HUDEP-2 (cell line): ENCODE results near the gene NRXN3.
"Not testable (repeated sequence)": the region's sequence is repeated elsewhere in the genome, so short reads cannot be mapped to it uniquely, and the experiment has no call there.

Experiments
- DNase-seq, 76 experiments: peaks; one replicate each; lab custom pipeline; 2025; ENCODE audit not compliant: unreplicated experiment in 76 of 76; lab: John Stamatoyannopoulos, UW

The NRXN3 gene

DNA sequence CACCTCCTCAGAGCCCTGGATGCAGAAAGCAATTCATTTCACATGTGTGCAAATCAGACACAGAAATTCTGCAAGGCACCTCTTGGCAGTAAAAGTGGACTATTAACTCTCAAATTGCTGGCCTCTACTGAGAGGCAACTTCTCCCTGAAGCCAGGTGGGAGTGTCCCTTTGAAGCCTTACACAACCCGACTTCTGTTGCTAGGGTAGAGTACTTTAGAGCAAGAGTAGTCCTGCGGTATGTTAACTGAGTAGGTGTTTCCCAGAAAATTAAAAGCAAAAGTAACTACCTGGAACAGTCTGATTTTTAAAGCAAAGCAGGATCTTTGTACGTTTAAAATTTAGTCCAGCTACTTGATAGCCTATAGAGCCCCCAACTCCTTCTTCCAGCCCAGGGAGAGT lies 1557.7 kb downstream of the NRXN3 start:
- DNase-seq: no peak

DNA sequence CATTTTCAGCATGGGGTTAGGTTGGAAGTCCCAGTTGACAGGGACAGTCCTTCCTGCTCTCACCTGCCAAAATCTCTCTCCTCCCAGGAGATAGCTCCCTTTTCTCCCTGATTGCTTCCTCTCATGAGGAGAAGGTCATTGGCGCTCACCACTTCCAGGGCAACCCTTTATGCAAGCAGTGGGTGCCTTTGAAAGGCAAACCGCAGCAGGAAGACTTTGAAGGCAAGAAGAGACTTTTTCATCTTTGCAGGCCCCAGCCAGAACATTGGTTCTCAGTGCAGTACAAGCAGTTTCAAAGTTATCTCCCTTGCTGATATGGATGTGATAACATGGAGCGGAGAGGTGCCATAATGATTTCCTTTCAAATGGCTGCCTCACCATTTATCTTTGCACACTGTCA lies 1558.2 kb downstream of the NRXN3 start:
- DNase-seq: no peak

DNA sequence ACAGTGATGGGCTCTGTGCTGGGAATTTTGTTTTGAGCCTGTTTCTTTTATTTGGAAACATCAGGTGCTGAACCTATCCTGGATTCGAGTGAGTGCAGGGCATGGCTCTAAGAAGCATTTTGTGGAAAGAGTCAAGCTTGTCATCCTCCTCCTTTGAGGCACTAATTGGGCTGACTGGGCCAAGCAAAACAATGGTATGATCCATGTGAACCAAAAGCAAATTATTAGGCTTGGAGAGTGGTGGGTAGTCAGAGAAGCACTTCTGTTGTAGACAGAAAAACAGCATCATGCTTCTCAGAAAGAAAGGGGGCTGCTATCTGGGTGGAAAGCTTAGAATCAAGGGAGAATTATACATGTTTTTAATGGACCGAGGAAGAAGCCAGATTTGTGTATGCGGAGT lies 1559.6 kb downstream of the NRXN3 start:
- DNase-seq: no peak

DNA sequence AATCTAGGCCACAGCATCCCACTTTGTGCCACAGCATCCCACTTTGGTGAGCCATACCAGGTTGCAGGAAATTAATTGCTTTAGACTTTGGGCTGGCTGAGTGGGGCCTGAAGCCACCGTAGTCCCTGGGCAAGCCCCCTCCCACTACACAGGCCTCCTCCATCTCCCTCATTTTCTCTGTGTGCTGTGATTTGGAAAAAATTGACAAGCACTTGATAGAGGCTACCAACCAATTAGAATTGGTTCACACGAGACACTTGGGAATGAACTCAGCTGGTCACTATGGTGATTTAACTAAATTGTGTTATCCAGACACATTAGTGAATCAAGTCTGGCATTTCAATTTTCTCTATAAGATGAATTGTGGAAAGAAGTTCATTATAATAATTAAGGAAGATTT lies 1560.0 kb downstream of the NRXN3 start:
- no peak for DNase-seq

DNA sequence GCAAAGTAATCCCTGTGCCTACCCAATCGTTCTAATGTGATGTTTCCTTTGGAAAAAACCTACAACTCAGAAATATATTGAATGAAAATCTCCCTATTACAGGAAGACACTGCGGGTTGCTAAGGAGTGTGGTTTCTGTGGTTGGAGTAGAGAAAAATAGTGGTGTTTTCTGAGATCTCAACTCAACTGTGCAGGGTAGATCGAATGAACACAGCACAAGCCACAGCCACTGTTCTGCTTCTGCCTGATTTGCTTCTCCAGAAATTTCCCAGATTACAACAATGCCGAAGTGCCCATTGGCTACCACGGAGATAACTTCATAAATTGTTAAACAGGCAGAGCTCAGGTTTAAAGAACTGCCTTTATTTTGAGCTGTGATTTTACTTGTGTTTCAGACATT lies 1560.8 kb downstream of the NRXN3 start:
- no peak for DNase-seq

DNA sequence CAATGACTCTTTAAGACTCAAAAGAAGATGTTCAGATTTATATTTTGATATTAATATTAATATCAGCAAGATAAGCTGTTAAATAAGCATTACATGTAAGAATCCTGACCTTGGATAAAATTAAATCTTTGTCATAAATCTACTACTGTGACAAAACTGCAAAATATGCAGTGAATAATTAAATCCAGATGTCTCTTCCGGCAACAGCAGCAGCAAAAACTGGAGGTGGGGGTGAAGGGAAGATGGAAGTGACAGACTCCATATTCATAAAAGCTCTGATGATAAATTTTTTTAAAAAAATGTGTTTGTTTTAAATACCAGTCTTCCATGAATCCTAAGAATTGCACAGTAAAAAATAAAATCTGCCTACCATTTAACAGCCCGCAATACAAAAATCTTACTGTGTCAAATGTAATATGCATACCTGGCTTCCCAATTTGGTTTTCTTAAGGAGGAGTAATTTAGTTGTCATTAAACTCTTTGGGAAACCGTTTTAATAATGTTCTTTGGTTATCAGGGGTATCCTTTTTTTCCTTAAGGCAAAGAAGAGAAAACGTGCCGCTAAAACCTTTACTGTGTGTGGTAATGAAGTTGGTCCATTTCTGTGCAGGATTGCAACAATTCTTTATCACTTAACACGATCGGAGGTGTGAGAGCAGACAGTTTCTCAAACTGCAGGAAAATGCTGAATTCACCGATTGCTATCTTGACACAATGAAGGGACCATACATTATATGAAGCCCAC lies 1562.9 kb downstream of the NRXN3 start:
- DNase-seq: no peak

DNA sequence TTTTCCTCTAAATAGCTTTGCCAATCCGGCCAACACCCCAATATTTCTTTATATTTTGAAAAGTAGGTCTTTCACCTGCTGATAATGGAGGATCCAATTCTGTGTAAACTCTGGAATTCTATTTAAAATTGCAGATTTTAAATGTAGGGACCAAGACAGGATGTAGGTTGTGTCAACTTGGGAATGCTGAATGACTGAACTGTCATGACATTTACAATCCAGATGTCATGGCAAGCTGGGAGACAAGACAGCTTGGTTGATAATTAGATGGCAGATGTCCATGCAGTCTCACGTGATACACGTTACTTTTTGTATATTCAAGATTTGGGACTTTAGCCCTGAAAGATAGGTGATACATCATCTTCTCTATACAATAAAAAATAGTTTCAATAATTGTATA lies 1564.0 kb downstream of the NRXN3 start:
- DNase-seq: no peak

DNA sequence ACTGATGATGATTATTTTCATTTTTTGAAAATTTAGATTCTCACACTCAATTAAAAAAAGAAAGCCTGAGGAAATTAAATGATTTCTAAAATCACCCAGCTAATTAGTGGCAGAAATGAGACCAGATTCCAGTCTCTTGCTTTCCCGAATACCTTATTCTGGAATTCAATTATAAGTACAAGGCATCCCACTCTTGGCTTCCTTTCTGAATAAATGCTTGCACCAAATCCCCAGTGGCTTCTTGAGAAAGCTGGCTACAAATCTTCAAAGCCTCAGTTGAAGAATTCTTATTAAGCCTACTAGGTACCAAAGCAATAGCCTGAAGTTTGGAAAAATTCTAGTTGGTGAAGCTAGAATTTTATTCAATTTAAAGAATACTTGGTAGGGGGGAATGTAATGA lies 1564.5 kb downstream of the NRXN3 start:
- no peak for DNase-seq

DNA sequence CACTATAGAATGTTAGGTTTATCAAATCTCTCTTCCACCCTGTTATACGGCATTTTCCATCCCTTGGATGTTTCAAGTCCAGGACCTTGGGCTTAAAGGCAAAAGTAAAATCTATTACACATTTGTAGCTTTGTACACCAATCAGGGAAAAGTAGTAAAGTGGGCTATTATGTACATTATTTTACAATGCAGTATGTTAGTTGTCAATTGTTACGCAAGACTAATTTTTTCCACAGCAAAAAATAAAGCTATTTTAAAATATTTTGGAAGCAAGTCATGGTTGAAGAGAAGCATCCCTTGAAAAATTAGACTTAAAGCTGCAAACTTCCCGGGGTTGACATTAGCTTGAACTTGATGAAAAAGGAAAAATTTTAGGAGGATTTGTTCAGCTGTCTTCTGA lies 1564.9 kb downstream of the NRXN3 start:
- no peak for DNase-seq

DNA sequence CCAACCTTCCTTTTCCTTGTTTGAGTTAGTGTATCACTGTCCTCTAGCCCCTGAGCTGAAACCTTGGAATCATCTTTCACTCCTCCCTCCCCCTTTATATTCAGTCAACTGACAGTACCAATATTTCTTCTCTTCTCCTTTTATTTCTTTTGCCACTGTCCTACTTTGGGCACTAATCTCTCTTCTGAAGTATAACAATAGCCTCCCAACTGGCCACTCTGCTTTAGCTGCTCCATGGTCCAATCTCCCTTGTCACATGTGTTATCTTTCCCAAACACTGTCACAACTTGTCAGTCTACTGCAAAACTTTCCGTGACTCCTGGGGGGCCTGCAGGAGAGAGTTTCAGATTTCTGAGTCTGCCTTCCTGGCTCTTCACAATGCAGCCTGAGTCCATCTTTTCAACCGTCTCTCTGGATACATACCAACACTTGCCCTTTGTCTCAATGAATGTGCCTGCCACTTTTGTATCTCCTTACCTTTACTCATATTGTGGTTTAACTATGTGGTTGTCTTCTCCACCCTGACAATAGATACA lies 1570.0 kb downstream of the NRXN3 start:
- DNase-seq: no peak

DNA sequence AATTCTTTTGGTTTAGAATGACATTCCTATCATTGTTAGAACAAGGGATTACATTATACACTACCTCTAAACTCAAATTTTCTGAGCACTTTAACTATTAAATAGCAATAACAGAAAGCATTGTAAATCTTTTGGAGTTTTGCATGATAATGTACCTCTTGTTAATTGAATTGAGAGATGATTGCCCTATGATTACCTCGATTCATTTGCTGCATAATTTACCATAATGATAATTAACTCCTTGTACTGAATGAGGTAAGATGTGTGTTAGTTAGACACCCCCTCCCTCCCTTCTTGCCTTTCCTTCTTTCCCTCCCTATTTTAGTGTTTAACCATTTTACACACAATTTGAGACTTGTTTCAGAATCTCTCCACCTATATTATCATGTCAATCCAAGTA lies 1572.0 kb downstream of the NRXN3 start:
- no peak for DNase-seq

DNA sequence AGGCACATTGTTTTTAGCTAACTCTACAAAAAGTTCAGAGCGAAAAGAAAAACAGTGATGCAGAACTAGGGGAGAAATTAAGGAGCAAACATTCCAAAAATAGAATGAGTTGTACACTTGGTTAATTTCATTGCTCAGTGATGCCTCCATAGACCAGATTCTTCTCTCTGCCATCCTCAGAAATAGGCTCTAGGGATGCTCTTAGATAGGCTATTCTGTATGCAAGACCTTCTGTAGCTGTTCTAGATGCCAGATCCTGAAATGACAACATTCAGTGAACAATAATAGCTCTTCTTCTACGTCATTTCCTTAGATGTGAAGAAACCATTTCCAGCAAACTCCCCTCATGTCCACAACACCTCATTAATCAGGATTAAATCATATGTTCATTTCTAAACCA lies 1574.9 kb downstream of the NRXN3 start:
- no peak for DNase-seq

DNA sequence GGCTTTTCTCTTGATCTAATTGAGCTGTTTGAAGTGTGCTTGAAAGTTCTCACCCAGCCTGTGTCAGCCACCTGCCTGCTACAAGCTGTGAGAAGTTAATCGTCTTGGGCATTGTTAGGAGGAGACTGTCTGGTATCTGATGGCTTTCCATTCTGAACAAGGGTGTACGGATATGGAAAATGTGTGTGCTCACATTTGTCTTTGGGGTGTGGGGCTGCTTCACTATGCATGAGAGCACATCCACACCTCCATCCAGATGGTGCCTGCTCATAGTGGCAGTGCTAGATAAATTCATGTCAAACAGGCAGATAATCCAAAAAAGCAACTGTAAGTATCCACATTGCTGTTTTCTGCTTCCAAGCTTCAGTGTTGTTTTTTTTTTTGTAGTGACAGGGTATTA lies 1578.9 kb downstream of the NRXN3 start:
- DNase-seq: no peak

DNA sequence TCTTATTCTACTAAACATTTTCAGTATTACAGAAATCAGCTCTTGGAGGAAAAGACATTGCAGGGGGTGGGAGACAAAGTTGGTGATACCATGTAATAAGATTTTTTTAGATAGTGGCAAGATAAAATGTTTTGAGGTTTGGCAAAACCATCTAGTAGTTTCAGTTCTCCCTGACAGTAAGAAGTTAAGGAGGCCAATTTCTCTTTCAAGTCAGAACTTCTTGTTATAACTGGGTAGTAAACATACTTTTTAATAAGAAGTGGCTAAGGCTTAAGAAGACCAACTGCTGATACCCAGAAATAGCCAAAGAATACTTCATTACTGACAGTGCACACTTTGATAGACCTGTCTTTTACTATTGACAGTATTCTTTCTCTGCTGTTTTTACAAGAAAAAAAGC lies 1588.8 kb downstream of the NRXN3 start:
- no peak for DNase-seq

DNA sequence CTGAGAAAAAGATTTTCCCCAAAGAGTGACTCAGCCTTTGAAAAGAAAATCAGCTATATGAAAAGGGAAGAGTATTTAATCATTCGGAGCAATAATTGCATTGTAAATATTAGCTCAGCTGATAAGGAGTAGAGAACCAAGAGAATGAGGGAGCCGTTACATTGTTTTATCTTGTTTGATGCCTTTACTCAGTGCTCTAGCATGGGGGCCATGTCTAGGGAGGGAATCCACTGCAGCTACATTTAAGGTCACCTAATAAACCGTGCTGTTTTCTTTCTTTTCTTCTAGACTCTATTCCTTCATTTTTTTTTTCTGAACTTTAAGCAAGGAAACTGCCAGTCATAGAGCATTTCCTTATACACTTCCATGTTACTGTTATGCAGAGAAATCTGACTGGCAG lies 1594.2 kb downstream of the NRXN3 start:
- DNase-seq: no peak

DNA sequence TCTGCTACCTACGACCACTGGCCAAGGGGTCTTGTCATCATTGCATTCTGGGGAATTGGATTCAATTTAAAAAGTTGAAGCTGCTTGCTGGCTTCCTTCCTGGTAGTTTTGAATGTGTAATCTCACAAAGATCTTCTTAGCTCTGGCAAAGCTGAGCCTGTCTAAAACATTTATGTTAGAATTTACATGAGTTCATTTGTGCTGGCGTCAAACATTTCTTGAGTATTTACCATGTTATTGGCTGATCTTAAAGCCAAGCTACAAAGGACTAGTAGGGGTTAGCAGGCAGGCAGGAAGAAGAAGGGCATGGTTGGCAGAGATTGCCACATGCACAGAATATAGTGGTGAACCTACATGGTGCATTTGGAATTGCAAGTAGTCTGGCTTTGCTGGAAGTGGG lies 1596.3 kb downstream of the NRXN3 start:
- no peak for DNase-seq

DNA sequence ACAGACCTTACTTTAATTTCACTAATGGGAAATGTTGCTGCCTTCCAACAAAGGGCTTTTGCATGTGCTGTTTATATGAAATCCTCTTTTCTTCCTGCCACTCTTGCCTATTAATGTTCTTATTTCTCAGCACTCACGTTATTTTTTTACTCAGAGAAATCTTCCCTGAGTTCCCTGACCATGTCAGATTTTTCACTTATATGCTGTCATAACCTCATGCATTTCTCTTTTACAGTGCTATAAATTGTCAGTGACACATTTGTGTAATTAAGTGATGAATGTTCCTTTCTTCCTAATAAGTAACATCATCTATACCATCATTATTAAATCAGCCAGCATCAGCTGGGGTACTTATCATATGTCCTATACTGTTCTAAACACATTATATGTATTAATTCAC lies 1597.1 kb downstream of the NRXN3 start:
- DNase-seq: no peak

DNA sequence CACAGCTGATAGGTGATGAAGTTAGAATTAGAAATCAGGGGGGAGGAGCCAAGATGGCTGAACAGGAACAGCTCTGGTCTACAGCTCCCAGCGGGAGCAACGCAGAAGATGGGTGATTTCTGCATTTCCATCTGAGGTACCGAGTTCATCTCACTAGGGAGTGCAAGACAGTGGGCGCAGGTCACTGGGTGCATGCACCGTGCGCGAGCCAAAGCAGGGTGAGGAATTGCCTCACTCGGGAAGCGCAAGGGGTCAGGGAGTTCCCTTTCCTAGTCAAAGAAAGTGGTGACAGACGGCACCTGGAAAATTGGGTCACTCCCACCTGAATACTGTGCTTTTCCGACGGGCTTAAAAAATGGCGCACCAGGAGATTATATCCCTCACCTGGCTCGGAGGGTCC lies 1597.5 kb downstream of the NRXN3 start:
- DNase-seq: not testable (repeated sequence)

DNA sequence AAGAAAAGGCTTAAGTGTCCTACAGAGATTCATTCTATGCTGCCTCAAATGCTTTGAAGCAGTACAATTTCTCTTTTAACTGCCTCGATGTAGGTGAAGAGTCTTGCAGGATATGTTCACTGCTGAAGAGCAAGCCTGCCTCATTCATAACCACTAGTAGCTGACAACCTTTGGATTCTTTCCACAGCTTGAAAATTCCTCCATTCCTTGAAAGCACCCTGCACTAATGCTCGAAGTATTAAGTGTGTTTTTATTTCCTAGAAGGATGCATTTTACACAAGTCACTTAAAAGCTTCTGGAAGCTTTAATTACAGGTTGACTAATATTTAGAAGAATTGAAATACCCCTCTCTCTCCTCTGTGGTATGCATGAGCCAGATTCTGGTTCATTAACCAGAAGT lies 1611.7 kb downstream of the NRXN3 start:
- DNase-seq: no peak

DNA sequence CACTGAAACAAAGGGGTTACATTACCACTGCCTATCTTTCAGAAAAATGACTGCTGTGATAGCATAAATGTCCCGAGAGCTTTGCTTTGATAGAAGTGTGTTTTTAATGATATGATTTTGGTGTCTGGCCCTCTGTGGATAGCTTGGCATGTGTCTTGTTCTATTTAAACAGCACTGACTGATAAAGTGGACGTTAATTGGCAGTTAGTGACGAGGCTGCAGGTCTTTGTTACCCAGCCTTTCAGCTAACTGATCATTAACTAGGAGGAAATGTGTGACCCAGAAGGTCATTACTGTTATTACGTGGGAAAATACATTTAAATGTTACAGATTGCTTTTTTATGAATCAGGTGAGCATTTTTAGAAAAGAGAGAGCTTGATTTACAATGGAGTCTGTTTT lies 1612.9 kb downstream of the NRXN3 start:
- no peak for DNase-seq

DNA sequence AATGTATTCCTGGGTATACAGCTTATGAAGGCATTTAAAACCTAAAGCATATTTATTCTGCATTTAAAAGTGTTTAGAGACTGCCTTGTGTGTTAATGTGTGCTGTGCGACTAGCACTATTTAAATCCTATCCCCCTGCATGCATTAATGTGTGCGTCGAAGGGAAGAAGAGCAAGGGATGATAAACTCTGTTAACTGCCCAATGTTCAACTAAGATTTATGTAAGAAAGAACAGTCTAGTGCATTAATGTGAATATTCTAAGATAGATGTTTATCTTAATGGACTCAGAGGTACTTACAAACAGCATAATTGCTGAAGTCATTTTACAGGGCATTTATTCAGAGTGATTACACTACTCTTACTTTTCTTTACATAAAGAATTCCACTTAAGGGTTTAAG lies 1616.3 kb downstream of the NRXN3 start:
- no peak for DNase-seq

DNA sequence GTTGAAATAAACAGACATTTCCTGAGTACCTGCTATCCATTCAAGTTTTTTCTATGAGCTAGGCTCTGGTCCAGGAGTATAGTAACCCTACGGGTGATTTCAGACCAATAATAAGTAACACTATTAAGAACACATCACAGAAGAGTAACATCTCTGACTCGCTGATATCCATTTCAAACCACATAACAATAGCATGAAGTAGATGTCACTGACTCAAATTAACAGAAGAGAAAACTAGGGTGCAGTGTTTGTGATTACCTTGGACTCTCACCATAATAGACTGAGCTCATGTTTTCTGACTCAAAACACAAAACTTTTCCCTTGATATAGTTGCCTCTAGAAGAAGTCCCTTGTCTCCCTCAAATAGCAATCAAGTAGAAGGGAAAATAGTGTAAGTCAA lies 1618.2 kb downstream of the NRXN3 start:
- DNase-seq: no peak
